GM06990 (cell line): Measurements from ENCODE around the gene ACKR2.

Experiments used
- DNase-seq: peaks from one replicate; pipeline ENCODE4 v3.0.0-alpha.2; 2011; ENCODE audit not compliant: insufficient read length; ENCODE audit errors: extremely low read depth
- H3K27me3 ChIP-seq: replicated peaks from 2 replicates; pipeline ENCODE4 v1.6.0; 2011; ENCODE audit warnings: low read length; ENCODE audit not compliant: control insufficient read depth, insufficient read depth
- H3K36me3 ChIP-seq: 2 replicates; pipeline ENCODE4 v1.5.1; 2011; ENCODE audit warnings: low read length; ENCODE audit not compliant: control insufficient read depth, insufficient read depth
- H3K4me3 ChIP-seq: replicated peaks from 2 replicates; pipeline ENCODE4 v1.5.1; 2011; ENCODE audit warnings: low read depth, mild to moderate bottlenecking, control low read depth, low read length
- TF ChIP-seq, protein P1 (sequence below): IDR thresholded peaks from 2 replicates; pipeline ENCODE4 v1.5.1; 2011; ENCODE audit warnings: low read length, control low read depth, mild to moderate bottlenecking, inconsistent platforms; ENCODE audit not compliant: insufficient read depth, poor library complexity, severe bottlenecking

ACKR2 gene

DNA sequence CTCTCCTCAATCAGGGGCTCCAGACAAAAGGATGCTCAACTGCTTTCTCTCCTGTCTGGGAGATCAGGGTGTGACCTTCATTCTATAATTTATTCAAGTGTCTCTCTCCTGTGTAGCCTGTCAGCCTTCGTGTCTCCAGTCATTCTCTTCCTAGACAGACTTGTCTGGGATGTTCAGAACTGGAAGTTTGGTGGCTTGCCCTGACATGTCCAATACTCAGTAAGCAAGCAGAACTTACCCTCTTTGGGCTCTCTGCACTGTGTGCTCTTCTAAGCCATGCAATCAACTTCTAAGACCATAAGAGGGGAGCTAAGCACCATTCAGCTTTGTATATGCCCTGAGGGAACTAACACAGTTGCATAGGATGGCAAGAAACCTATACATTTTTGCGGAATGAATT is 14.1 kb downstream of the ACKR2 start:
- no peaks in the 10 kb centered on the region for H3K36me3 ChIP-seq
- TF ChIP-seq, protein P1, sequence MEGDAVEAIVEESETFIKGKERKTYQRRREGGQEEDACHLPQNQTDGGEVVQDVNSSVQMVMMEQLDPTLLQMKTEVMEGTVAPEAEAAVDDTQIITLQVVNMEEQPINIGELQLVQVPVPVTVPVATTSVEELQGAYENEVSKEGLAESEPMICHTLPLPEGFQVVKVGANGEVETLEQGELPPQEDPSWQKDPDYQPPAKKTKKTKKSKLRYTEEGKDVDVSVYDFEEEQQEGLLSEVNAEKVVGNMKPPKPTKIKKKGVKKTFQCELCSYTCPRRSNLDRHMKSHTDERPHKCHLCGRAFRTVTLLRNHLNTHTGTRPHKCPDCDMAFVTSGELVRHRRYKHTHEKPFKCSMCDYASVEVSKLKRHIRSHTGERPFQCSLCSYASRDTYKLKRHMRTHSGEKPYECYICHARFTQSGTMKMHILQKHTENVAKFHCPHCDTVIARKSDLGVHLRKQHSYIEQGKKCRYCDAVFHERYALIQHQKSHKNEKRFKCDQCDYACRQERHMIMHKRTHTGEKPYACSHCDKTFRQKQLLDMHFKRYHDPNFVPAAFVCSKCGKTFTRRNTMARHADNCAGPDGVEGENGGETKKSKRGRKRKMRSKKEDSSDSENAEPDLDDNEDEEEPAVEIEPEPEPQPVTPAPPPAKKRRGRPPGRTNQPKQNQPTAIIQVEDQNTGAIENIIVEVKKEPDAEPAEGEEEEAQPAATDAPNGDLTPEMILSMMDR: no peak
- no peak overlapping the region for H3K4me3 ChIP-seq
- no peaks in the 10 kb centered on the region for H3K27me3 ChIP-seq
- no peak for DNase-seq

DNA sequence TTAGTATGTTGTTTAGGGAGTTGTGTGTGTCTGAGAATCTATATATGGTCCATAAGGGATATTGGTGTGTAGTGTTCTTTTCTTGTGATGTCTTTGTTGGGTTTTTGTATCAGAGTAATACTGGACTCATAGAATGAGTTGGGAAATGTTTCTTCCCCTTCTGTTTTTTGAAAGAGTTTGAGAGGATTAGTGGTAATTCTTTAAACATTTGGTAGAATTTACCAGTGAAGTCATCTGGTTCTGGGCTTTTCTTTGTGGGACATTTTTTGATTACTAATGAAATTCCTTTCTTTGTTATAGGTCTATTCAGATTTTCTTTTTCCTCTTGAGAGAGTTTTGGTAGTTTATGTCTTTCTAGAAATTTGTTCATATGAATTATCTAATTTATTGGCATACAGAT is 16.9 kb downstream of the ACKR2 start:
- TF ChIP-seq, protein P1: no peak
- Histone ChIP-seq H3K4me3 (no peak overlapping the region), H3K27me3 (no peaks in the 10 kb centered on the region), H3K36me3 (no peaks in the 10 kb centered on the region)
- no peak for DNase-seq

DNA sequence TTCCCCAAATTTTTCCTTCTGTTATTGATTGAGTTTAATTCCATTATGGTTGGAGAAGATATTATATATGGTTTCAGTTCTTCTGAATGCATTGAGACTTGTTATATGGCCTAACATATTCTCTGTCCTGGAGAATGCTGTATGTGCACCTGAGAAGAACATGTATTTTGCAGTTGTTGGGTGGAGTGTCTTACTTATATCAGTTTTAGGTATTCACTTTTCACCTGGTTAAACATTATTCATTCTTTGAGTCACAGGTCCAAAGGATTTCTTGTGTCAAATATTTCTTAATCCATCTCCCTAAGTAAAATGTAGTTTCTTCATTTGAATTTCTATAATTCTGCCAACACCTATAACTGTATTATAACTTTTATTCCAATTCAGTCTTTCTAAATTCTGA is 17.8 kb downstream of the ACKR2 start:
- Histone ChIP-seq H3K27me3 (no peaks in the 10 kb centered on the region), H3K36me3 (no peaks in the 10 kb centered on the region), H3K4me3 (no peak overlapping the region)
- DNase-seq: no peak
- TF ChIP-seq, protein P1: no peak

DNA sequence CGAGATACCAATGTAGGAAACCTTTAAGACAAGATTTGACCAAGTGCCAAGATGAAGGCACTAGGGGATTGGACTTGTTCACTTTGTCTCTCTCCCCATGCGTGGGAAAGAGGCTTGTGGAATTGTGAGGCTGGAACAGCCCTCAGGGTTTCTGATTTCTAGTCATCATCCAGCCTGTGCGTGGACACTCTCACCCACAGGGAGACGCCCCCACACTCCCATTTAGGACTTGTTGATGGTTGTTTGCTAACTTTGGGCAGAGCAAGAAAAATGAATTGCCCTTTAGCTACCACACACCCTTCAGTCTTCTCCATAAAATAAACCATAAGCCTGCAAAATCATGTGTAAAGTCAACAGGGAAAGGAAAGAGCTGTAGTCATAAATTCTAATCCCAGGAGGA is 18.4 kb downstream of the ACKR2 start:
- TF ChIP-seq, protein P1: no peak
- H3K27me3 ChIP-seq: no peaks in the 10 kb centered on the region
- H3K36me3 ChIP-seq: no peaks in the 10 kb centered on the region
- no peak for DNase-seq
- no peak overlapping the region for H3K4me3 ChIP-seq

DNA sequence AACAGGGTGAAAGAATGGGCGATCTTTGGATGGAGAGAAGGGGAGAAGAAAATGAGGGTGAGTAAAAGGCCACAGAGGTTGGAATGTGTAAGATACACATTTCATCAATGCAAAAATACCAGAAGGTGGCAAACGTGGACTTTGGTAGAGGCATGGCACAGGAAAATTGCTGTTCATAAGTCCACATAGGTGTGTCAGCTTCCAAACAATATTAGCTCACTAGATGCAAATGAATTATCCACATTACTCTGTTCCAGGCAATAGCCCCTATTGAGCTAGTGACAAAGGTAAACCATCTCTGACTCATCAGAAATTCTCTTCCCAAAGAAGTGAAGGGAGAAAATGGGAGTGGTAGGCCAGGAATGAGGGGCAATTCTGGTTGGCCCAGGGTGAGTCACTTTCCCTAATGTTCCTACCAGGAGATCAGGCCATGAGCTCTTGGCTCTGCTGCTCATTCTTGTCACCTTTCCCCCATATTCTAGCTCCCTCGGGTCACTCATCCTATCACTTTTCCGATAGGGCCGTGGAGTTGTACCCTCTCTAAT is 19.9 kb downstream of the ACKR2 start:
- TF ChIP-seq, protein P1: no peak
- H3K27me3 ChIP-seq: no peaks in the 10 kb centered on the region
- H3K4me3 ChIP-seq: no peak overlapping the region
- DNase-seq: no peak
- no peaks in the 10 kb centered on the region for H3K36me3 ChIP-seq
